Activated naive CD4-positive, alpha-beta T cell treated with anti-CD3 and anti-CD28 coated beads for 36 hours (primary cell): Measurements from ENCODE around the gene TBC1D1. TPM values are rescaled to one million over a fixed set of nuclear protein-coding genes. Genes with fewer than 3 reads are reported as not detected.

Experiments
- CTCF ChIA-PET: fragments of 350-600 bp; sonication (Branson Sonifier 250); formaldehyde crosslinking; loops from one replicate; lab custom pipeline; 2021; ENCODE audit warnings: antibody characterized with exemption; lab: Charles Lee
- DNase-seq: peaks from one replicate; pipeline ENCODE4 v3.0.0-alpha.2; 2020
- H3K27ac Mint-ChIP-seq: one replicate; pipeline ENCODE4 v1.8.0; 2021; ENCODE audit warnings: mild to moderate bottlenecking, mixed read lengths
- H3K27me3 Mint-ChIP-seq: one replicate; pipeline ENCODE4 v1.8.0; 2021; ENCODE audit warnings: low read depth, mixed read lengths
- H3K36me3 Mint-ChIP-seq: one replicate; pipeline ENCODE4 v1.8.0; 2021; ENCODE audit warnings: low read depth, mixed read lengths
- H3K4me1 Mint-ChIP-seq: one replicate; pipeline ENCODE4 v1.8.0; 2021; ENCODE audit warnings: low read depth, mixed read lengths
- H3K4me3 Mint-ChIP-seq: one replicate; pipeline ENCODE4 v1.8.0; 2021; ENCODE audit warnings: mild to moderate bottlenecking, moderate library complexity, mixed read lengths
- H3K9me3 Mint-ChIP-seq: one replicate; pipeline ENCODE4 v1.8.0; 2021; ENCODE audit warnings: mixed read lengths
- intact Hi-C: fragments of 100-400 bp; cut with micrococcal nuclease; formaldehyde crosslinking; loops from one replicate; pipeline ENCODE4 v1.15.1; 2023
- total RNA-seq, 2 experiments: library from RNA; stranded (reverse); gene quantifications; one replicate each; pipeline ENCODE4 v1.2.3, GENCODE V29; 2021

TBC1D1 gene
- total RNA-seq, 2 experiments from 2014 or later, result 57.7 to 68.5 TPM

GRCh38 chr4:38072578-38072977 lies 181.7 kb downstream of the TBC1D1 start:
- intact Hi-C loops, result loop anchor here (5.0 kb wide), 1 partner anchor 435 kb away; no protein-coding TSS in a partner anchor
- CTCF ChIA-PET, result interaction anchor here (1.2 to 1.3 kb wide), 2 partner anchors 17 to 107 kb away, joined by 3 to 4 read pairs; no protein-coding TSS in a partner anchor

DNA sequence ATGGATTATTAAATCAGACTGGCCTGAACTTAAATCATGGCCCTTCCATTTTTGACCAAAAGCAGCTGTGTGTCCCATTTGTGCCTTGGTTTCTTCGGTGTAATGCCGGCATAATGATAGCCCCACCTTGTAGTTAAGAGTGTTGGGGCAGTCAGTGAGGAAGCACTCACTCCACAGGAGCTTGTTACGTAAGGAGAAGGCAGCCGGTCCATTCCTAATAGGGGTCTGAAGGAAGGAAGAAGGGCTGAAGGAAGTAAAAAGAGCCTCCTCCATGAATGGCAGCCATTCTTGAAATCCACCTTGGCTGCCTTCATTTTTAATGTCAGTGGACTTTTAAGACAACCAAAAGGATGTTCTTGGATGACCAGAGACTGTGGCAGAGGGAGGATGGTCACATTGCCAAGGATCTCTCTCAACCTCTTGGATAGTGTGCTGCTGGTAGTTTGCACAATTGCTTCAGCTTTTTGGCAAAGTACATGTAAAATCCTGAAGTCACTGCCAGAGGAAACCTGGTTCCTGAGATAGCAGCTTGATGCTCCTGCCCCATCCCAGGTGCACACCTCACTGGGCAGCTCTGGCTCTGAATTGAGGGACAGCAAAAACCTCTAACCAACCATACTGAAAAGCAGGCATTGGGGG lies 182.8 kb downstream of the TBC1D1 start:
- no peak overlapping the region for H3K27ac Mint-ChIP-seq
- no peak overlapping the region for H3K4me3 Mint-ChIP-seq
- no peaks in the 10 kb centered on the region for H3K9me3 Mint-ChIP-seq
- DNase-seq, result no peak
- H3K4me1 Mint-ChIP-seq, result peaks cover 38% of the 10 kb centered on the region
- no peaks in the 10 kb centered on the region for H3K27me3 Mint-ChIP-seq
- intact Hi-C loops, result loop anchor here (5.0 kb wide), 1 partner anchor 434 kb away; no protein-coding TSS in a partner anchor
- H3K36me3 Mint-ChIP-seq, result peaks cover 15% of the 10 kb centered on the region
- CTCF ChIA-PET, result interaction anchor here (0.7 kb wide), 1 partner anchor 106 kb away, joined by 3 read pairs; no protein-coding TSS in a partner anchor

More at GRCh38 chr4:38072578-38072977, 181.7 kb downstream of the TBC1D1 start:
- H3K27ac Mint-ChIP-seq, result no peak overlapping the region
- peak; percentile 16 for DNase-seq
- peaks cover 15% of the 10 kb centered on the region for H3K36me3 Mint-ChIP-seq
- no peak overlapping the region for H3K4me3 Mint-ChIP-seq
- no peaks in the 10 kb centered on the region for H3K27me3 Mint-ChIP-seq
- peaks cover 32% of the 10 kb centered on the region for H3K4me1 Mint-ChIP-seq
- H3K9me3 Mint-ChIP-seq, result no peaks in the 10 kb centered on the region

DNA sequence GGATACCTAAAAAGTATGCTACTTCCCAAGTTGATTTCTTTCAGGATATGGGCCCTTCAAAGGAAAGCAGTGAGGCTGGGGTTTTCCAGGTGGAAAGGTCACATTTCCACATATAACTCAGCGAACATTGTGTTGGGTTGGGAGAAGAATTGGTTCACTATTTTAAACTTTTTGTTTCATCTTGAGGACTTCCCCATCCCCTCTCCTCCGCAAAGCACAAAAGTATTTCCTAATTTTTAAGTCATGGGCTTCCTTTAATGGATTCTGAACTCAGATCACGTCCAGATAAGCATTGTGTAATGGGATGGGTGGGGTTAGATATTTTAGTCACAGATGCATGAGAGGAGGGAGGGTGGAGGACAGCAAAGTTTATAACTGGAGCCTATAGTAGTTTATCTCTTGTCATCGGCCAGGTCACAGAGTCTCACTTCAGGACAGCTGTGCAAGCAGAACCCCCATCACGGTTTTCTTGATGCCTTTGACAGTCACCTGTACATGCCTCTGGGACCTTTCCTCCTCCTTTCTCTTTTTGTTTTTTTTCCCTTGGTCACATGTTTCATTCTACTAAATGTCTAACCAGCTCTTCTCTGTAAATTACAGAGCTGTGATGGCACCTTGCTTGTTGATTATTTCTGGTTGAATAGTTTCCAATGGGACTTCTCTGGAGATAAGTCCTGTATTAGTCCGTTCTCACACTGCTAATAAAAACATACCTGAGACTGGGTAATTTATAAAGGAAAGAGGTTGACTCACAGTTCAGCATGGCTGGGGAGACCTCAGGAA lies 184.7 kb downstream of the TBC1D1 start:
- intact Hi-C loops, result no loop called here
- H3K36me3 Mint-ChIP-seq, result peaks cover 16% of the 10 kb centered on the region
- H3K4me3 Mint-ChIP-seq, result no peak overlapping the region
- no peaks in the 10 kb centered on the region for H3K9me3 Mint-ChIP-seq
- H3K27ac Mint-ChIP-seq, result no peak overlapping the region
- no peaks in the 10 kb centered on the region for H3K27me3 Mint-ChIP-seq
- H3K4me1 Mint-ChIP-seq, result peaks cover 36% of the 10 kb centered on the region
- CTCF ChIA-PET, result no interaction called here
- no peak for DNase-seq

DNA sequence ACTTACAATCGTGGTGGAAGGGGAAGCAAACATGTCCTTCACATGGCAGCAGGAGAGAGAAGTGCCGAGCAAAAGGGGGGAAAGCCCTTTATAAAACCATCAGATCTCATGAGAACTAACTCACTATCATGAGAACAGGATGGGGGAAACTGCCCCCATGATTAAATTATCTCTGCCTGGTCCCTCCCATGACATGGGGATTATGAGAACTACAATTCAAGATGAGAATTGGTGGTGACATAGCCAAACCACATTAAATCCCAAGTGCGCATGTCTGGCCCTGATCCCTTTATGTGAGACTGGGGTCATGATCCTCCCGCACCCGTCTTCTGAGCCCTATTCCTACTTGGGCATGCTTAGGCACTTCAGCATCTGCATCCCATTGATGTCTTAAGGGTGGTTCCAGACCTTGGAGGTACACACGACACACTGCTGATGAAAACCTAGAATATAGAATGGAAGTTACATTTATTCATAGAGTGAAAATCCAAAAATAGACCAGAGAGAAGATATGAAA lies 185.3 kb downstream of the TBC1D1 start:
- DNase-seq, result no peak
- CTCF ChIA-PET, result interaction anchor here (0.9 to 1.4 kb wide), 2 partner anchors 11 to 55 kb away, joined by 6 to 7 read pairs; no protein-coding TSS in a partner anchor
- peaks cover 16% of the 10 kb centered on the region for H3K36me3 Mint-ChIP-seq
- intact Hi-C loops, result no loop called here
- no peaks in the 10 kb centered on the region for H3K9me3 Mint-ChIP-seq
- no peak overlapping the region for H3K27ac Mint-ChIP-seq
- H3K4me3 Mint-ChIP-seq, result no peak overlapping the region
- H3K27me3 Mint-ChIP-seq, result no peaks in the 10 kb centered on the region
- peaks cover 36% of the 10 kb centered on the region for H3K4me1 Mint-ChIP-seq

DNA sequence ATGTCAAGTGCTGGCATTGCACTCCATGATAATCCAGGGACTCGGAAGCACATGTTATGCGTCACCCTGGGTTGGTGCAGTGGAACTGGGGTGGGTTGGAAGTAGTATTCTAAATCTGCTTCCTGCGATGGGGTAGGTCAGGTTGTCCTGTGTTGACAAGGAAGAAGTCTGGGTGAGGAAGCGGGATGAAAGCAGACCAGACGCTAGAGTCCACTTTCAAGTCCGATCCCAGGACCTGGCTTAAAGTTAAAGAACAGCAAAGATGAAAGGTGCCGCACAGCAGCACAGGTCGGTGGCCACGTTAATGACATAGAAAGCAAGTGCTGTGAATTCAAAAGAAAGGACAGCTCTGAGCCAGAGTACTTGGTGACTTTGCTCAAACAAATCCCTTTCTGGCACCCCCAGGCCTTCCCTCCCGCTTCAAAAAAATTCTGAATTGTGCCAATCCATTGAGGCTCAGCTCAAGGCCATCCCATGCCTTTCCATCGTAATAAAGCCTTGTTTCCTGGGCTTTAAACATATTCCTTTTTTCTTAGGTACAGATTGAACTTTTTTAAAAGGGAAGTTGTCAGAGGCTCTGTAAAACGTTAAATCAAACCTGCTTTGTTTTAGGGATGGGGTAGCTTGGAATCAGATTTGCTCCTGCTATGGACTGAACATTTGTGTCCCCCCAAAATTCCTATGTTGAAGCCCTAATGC lies 187.1 kb downstream of the TBC1D1 start:
- H3K27ac Mint-ChIP-seq, result no peak overlapping the region
- no peak for DNase-seq
- intact Hi-C loops, result loop anchor here (1.0 kb wide), 1 partner anchor 85 kb away; no protein-coding TSS in a partner anchor

GRCh38 chr4:38078590-38079421 lies 187.9 kb downstream of the TBC1D1 start:
- Mint-ChIP-seq H3K36me3 (peaks cover 8% of the 10 kb centered on the region), H3K27me3 (no peaks in the 10 kb centered on the region), H3K4me3 (no peak overlapping the region), H3K27ac (peak overlapping the region; percentile 57), H3K4me1 (peaks cover 31% of the 10 kb centered on the region), H3K9me3 (no peaks in the 10 kb centered on the region)
- intact Hi-C loops, result loop anchor here (1.0 kb wide), 2 partner anchors 53 to 84 kb away; no protein-coding TSS in a partner anchor
- CTCF ChIA-PET, result interaction anchor here (0.7 to 2.0 kb wide), 5 partner anchors 9 to 51 kb away, joined by 3 to 5 read pairs (median 3); no protein-coding TSS in a partner anchor
- DNase-seq, result peak; percentile 21

More for the DNA sequence above, 187.1 kb downstream of the TBC1D1 start:
- Mint-ChIP-seq H3K9me3 (no peaks in the 10 kb centered on the region), H3K4me3 (no peak overlapping the region), H3K27me3 (no peaks in the 10 kb centered on the region), H3K4me1 (peaks cover 32% of the 10 kb centered on the region), H3K36me3 (peaks cover 12% of the 10 kb centered on the region)
- CTCF ChIA-PET, result interaction anchor here (1.2 to 2.0 kb wide), 4 partner anchors 12 to 52 kb away, joined by 3 to 7 read pairs (median 4); no protein-coding TSS in a partner anchor

GRCh38 chr4:38080061-38080974 lies 189.4 kb downstream of the TBC1D1 start:
- CTCF ChIA-PET, result interaction anchor here (1.8 to 2.0 kb wide), 2 partner anchors 10 to 11 kb away, joined by 4 to 5 read pairs; no protein-coding TSS in a partner anchor
- Mint-ChIP-seq H3K4me1 (peaks cover 27% of the 10 kb centered on the region), H3K27ac (no peak overlapping the region), H3K9me3 (no peaks in the 10 kb centered on the region), H3K4me3 (no peak overlapping the region), H3K36me3 (peaks cover 5% of the 10 kb centered on the region), H3K27me3 (no peaks in the 10 kb centered on the region)
- DNase-seq, result no peak
- intact Hi-C loops, result no loop called here

DNA sequence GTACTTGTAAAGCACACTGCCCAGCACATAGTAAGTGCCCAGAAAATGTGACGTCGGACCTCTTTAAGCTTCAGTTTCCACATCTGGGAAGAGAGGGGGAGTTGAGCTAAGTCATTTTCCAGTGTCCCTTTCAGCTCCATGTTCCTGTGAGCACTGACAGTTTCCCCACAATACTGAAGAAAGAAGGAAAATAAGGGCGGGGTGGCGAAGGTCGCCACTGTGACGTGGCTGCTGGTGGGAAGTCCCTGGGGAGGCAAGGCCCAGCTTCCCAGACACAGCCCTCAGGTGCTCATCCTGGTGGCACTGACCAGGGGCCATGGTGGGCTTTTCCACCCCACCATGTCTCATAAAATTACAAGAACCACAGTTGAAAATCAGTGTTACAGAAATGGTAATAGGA lies 191.1 kb downstream of the TBC1D1 start:
- H3K4me3 Mint-ChIP-seq, result no peak overlapping the region
- peaks cover 3% of the 10 kb centered on the region for H3K36me3 Mint-ChIP-seq
- no peak for DNase-seq
- peaks cover 16% of the 10 kb centered on the region for H3K4me1 Mint-ChIP-seq
- CTCF ChIA-PET, result interaction anchor here (0.6 to 1.2 kb wide), 5 partner anchors 13 to 500 kb away, joined by 3 read pairs; no protein-coding TSS in a partner anchor
- H3K27ac Mint-ChIP-seq, result peak overlapping the region; percentile 20
- intact Hi-C loops, result no loop called here
- H3K9me3 Mint-ChIP-seq, result no peaks in the 10 kb centered on the region
- H3K27me3 Mint-ChIP-seq, result no peaks in the 10 kb centered on the region

- Mint-ChIP-seq H3K9me3 (no peaks in the 10 kb centered on the region), H3K27me3 (no peaks in the 10 kb centered on the region), H3K27ac (peak overlapping the region; percentile 20), H3K4me3 (no peak overlapping the region), H3K36me3 (peaks cover 5% of the 10 kb centered on the region), H3K4me1 (peaks cover 17% of the 10 kb centered on the region)
- intact Hi-C loops, result no loop called here
- CTCF ChIA-PET, result interaction anchor here (0.7 to 1.2 kb wide), 4 partner anchors 13 to 499 kb away, joined by 3 read pairs; no protein-coding TSS in a partner anchor
- no peak for DNase-seq
Measured at GRCh38 chr4:38082424-38083385, 191.8 kb downstream of the TBC1D1 start.
